ENCODE results near the gene AHNAK.

Gene AHNAK

DNA sequence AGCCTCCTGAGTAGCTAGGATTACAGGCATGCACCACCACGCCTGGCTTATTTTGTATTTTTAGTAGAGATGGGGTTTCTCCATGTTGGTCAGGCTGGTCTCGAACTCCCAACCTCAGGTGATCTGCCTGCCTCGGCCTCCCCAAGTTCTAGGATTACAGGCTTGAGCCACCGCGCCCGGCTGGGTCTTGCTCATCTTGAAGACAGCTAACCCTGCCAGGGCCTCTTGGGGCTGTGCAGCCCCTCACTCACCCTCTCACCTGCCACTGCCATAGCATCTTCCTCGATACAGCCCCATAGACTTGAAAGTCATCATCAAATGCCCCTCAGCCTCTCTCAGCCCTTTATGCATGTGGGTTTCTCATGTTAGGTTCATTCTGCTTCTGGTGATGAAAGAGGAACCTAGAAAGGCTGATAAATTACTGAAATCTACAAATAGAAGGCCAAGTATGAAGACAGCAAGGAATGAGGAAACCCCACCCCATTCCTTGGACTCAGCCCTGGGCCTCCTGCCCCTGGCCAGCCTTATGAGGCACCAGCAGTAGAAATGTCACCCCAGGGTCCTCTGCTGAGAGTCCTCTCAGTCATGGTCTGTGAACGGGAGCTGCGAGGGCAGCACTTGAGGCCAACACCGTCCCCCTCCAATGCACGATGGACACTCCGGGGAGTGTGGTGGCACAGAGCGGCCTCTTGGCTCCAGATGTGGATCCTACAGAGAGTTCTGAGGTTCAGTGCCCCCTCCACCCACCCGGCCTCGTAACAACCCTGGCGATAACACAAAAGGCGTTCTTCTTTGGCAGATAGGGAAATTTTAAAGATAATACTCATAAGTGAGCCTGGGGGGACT, 103.0 kb downstream of the AHNAK start:
- H3K9me3 ChIP-seq (ENCODE audit: control insufficient read depth, low read depth, low read length), result no peaks in the 10 kb centered on the region
- H3K27me3 ChIP-seq (ENCODE audit: control insufficient read depth, insufficient read depth, low read length), result no peaks in the 10 kb centered on the region
- no peak overlapping the region for H3K4me3 ChIP-seq (ENCODE audit: low read length)
- no peaks in the 10 kb centered on the region for H3K4me1 ChIP-seq (ENCODE audit: control insufficient read depth, low read depth, low read length)
- no peak overlapping the region for H3K9ac ChIP-seq (ENCODE audit: low read length)
- H3K36me3 ChIP-seq (ENCODE audit: control insufficient read depth, low read depth, low read length), result no peaks in the 10 kb centered on the region
- no peak overlapping the region for H3K27ac ChIP-seq (ENCODE audit: low read length)

- Histone ChIP-seq H3K27ac (ENCODE audit: low read length) (no peak overlapping the region), H3K4me1 (ENCODE audit: control insufficient read depth, low read depth, low read length) (no peaks in the 10 kb centered on the region), H3K27me3 (ENCODE audit: control insufficient read depth, insufficient read depth, low read length) (no peaks in the 10 kb centered on the region), H3K4me3 (ENCODE audit: low read length) (no peak overlapping the region), H3K36me3 (ENCODE audit: control insufficient read depth, low read depth, low read length) (no peaks in the 10 kb centered on the region), H3K9me3 (ENCODE audit: control insufficient read depth, low read depth, low read length) (no peaks in the 10 kb centered on the region), H3K9ac (ENCODE audit: low read length) (no peak overlapping the region)
These were observed 106.6 kb downstream of the AHNAK start for GRCh38 chr11:62439785-62440602.

- Histone ChIP-seq H3K9me3 (ENCODE audit: control insufficient read depth, low read depth, low read length) (no peaks in the 10 kb centered on the region), H3K36me3 (ENCODE audit: control insufficient read depth, low read depth, low read length) (no peaks in the 10 kb centered on the region), H3K27me3 (ENCODE audit: control insufficient read depth, insufficient read depth, low read length) (no peaks in the 10 kb centered on the region), H3K27ac (ENCODE audit: low read length) (no peak overlapping the region), H3K4me1 (ENCODE audit: control insufficient read depth, low read depth, low read length) (no peaks in the 10 kb centered on the region), H3K9ac (ENCODE audit: low read length) (no peak overlapping the region), H3K4me3 (ENCODE audit: low read length) (no peak overlapping the region)
These were observed 108.0 kb downstream of the AHNAK start for GRCh38 chr11:62438641-62439040.

- Histone ChIP-seq H3K4me3 (ENCODE audit: low read length) (no peak overlapping the region), H3K9me3 (ENCODE audit: control insufficient read depth, low read depth, low read length) (no peaks in the 10 kb centered on the region), H3K9ac (ENCODE audit: low read length) (no peak overlapping the region), H3K27me3 (ENCODE audit: control insufficient read depth, insufficient read depth, low read length) (no peaks in the 10 kb centered on the region), H3K4me1 (ENCODE audit: control insufficient read depth, low read depth, low read length) (no peaks in the 10 kb centered on the region), H3K36me3 (ENCODE audit: control insufficient read depth, low read depth, low read length) (no peaks in the 10 kb centered on the region), H3K27ac (ENCODE audit: low read length) (no peak overlapping the region)
These were observed 109.0 kb downstream of the AHNAK start for GRCh38 chr11:62437616-62438015.

DNA sequence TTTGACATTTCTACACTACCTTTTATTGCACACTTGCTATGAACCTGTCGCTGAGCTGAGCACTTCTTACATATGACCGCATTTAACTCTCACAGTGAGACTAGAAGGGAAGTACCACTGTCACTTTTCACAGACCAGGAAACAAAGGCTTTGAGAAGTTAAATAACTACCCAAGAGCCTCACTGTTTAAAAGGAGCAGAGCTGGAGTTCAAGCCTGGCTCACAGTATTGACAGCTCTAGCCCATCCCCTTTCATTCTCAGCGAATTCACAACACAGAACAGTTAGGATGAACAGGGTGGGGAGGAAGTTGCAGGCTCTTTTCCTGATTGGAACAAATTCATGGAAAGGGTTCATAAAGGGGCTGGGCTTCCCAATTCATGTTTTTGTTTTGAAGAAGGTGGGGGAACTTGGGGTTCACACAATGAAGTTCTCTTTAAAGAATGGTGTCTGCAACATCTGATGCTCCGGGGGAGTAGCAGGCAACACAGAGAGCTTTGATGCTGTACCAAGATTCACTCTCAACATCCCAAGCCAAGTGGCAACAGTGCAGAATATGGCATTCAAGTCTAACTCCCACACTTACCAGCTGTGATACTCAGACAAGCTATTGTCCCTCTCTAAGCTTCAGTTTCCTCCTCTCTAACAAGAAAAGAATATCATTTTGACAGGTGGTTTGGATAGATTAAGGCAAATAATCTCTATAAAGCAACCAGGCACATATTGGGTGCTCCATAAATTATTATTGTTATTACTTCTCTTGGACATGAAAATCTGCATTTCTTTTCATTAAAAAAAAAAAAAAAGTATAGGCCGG, 110.6 kb downstream of the AHNAK start:
- Histone ChIP-seq H3K36me3 (ENCODE audit: control insufficient read depth, low read depth, low read length) (no peaks in the 10 kb centered on the region), H3K9ac (ENCODE audit: low read length) (no peak overlapping the region), H3K9me3 (ENCODE audit: control insufficient read depth, low read depth, low read length) (no peaks in the 10 kb centered on the region), H3K27ac (ENCODE audit: low read length) (no peak overlapping the region), H3K4me1 (ENCODE audit: control insufficient read depth, low read depth, low read length) (no peaks in the 10 kb centered on the region), H3K4me3 (ENCODE audit: low read length) (no peak overlapping the region), H3K27me3 (ENCODE audit: control insufficient read depth, insufficient read depth, low read length) (no peaks in the 10 kb centered on the region)

DNA sequence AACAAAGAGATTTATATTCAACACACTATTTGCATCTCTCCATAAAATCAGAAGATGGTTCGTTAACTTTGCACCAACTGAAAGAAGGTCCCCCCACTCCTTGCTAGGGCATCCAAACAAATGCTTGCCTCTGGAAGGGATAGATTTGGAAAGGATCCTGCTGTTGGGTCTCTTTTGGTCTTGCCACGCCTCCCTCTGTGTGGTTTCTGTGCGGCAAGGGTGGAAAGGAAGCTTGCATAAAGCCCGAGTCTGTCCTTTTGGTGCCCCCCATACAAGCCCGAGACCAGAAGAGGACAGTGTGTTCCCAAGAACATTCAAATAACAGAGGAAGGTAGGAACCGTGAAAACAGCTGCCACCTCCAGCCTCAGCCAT, 112.7 kb downstream of the AHNAK start:
- Histone ChIP-seq H3K27me3 (ENCODE audit: control insufficient read depth, insufficient read depth, low read length) (no peaks in the 10 kb centered on the region), H3K9me3 (ENCODE audit: control insufficient read depth, low read depth, low read length) (no peaks in the 10 kb centered on the region), H3K36me3 (ENCODE audit: control insufficient read depth, low read depth, low read length) (no peaks in the 10 kb centered on the region), H3K4me1 (ENCODE audit: control insufficient read depth, low read depth, low read length) (no peaks in the 10 kb centered on the region), H3K4me3 (ENCODE audit: low read length) (no peak overlapping the region), H3K27ac (ENCODE audit: low read length) (no peak overlapping the region), H3K9ac (ENCODE audit: low read length) (no peak overlapping the region)

GRCh38 chr11:62433141-62433903, 113.3 kb downstream of the AHNAK start:
- no peak overlapping the region for H3K27ac ChIP-seq (ENCODE audit: low read length)
- H3K4me3 ChIP-seq (ENCODE audit: low read length), result no peak overlapping the region
- no peaks in the 10 kb centered on the region for H3K4me1 ChIP-seq (ENCODE audit: control insufficient read depth, low read depth, low read length)
- H3K9me3 ChIP-seq (ENCODE audit: control insufficient read depth, low read depth, low read length), result no peaks in the 10 kb centered on the region
- H3K36me3 ChIP-seq (ENCODE audit: control insufficient read depth, low read depth, low read length), result no peaks in the 10 kb centered on the region
- H3K27me3 ChIP-seq (ENCODE audit: control insufficient read depth, insufficient read depth, low read length), result no peaks in the 10 kb centered on the region
- H3K9ac ChIP-seq (ENCODE audit: low read length), result no peak overlapping the region

DNA sequence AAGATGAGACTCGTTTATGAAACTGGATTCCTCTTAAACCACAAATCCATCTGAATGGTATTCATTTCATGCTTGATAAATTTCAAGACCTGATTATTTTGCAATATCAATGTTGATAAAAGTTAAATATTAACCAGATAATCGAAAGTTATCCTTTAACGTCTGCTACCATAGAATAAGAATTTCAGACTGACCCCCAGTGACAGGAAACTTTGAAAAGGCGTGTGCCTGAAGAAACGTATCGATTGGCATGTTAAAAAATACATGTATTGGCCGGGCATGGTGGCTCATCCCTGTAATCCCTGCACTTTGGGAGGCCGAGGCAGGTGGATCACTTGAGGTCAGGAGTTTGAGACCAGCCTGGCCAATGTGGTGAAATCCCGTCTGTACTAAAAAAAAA, 113.9 kb downstream of the AHNAK start:
- Histone ChIP-seq H3K27ac (ENCODE audit: low read length) (no peak overlapping the region), H3K4me1 (ENCODE audit: control insufficient read depth, low read depth, low read length) (no peaks in the 10 kb centered on the region), H3K27me3 (ENCODE audit: control insufficient read depth, insufficient read depth, low read length) (no peaks in the 10 kb centered on the region), H3K4me3 (ENCODE audit: low read length) (no peak overlapping the region), H3K9me3 (ENCODE audit: control insufficient read depth, low read depth, low read length) (no peaks in the 10 kb centered on the region), H3K9ac (ENCODE audit: low read length) (no peak overlapping the region), H3K36me3 (ENCODE audit: control insufficient read depth, low read depth, low read length) (no peaks in the 10 kb centered on the region)

- H3K9ac ChIP-seq (ENCODE audit: low read length), result no peak overlapping the region
- no peaks in the 10 kb centered on the region for H3K27me3 ChIP-seq (ENCODE audit: control insufficient read depth, insufficient read depth, low read length)
- H3K27ac ChIP-seq (ENCODE audit: low read length), result no peak overlapping the region
- H3K9me3 ChIP-seq (ENCODE audit: control insufficient read depth, low read depth, low read length), result no peaks in the 10 kb centered on the region
- H3K36me3 ChIP-seq (ENCODE audit: control insufficient read depth, low read depth, low read length), result no peaks in the 10 kb centered on the region
- no peak overlapping the region for H3K4me3 ChIP-seq (ENCODE audit: low read length)
- H3K4me1 ChIP-seq (ENCODE audit: control insufficient read depth, low read depth, low read length), result peaks cover 7% of the 10 kb centered on the region
These were observed 115.3 kb downstream of the AHNAK start for GRCh38 chr11:62431171-62431901.

DNA sequence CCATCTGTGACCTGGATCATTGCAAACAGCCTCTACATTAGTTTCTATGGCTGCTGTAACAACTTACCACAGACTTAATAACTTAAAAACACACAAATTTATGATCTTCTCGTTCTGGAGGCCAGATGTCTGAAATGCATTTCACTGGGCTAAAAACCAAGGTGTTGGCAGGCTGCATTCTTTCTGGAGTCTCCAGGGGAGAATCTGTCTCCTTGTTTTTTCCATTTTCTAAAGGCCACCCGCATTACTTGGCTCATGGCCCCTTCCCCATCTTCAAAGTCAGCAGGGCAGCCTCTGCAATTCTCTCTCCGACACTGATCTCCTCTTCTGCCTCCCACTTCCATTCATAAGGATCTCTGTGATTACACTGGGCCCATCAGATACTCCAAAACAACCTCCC, 116.2 kb downstream of the AHNAK start:
- Histone ChIP-seq H3K4me3 (ENCODE audit: low read length) (no peak overlapping the region), H3K27me3 (ENCODE audit: control insufficient read depth, insufficient read depth, low read length) (no peaks in the 10 kb centered on the region), H3K9me3 (ENCODE audit: control insufficient read depth, low read depth, low read length) (no peaks in the 10 kb centered on the region), H3K27ac (ENCODE audit: low read length) (no peak overlapping the region), H3K4me1 (ENCODE audit: control insufficient read depth, low read depth, low read length) (peaks cover 9% of the 10 kb centered on the region), H3K36me3 (ENCODE audit: control insufficient read depth, low read depth, low read length) (no peaks in the 10 kb centered on the region), H3K9ac (ENCODE audit: low read length) (no peak overlapping the region)

Measured in iPS-18a (cell line).